NCI-H1930 (cell line): ENCODE results near the gene PTPRM.

Experiments used
- DNase-seq, 2 experiments: peaks; one replicate each; lab custom pipeline; 2025; lab: John Stamatoyannopoulos, UW

PTPRM gene

DNA sequence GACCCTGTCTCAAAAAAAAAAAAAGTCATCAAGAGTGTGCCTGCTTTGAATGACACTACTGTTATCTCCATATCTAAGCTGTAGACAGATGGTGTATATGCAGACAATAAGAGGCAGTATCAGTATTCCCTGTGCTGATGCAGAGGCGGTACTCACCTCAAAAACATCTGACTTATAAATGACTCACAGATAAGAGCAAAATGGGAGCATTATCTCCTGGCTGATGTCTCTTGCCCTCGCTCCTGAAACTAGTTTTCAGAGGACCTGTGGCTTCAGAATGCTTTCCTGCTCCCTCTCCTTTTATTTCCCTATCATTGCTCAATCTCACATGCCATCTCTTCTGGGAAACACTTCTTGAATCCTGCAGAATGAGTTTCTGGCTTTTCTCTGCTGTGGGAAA is 289.6 kb downstream of the PTPRM start:
- no peak for DNase-seq

DNA sequence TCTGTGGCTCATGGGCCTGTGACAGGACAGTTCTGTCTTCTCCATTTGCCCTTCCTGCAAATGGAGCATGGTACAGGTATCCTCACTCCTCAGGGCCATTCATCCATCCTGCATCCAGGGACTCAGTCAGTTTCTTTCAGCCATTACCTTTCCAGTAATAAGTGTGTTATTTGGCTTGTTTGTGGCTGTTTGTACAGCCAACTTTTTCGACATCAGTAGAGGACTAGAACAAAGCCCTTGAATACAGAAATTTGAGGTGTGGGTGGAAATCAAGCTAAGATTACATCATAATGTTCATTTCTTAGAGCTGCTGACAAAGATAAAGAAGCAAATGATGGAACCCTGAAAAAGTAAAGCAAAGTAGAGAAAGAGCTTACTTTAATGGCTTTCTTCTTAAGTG is 290.4 kb downstream of the PTPRM start:
- no peak for DNase-seq

DNA sequence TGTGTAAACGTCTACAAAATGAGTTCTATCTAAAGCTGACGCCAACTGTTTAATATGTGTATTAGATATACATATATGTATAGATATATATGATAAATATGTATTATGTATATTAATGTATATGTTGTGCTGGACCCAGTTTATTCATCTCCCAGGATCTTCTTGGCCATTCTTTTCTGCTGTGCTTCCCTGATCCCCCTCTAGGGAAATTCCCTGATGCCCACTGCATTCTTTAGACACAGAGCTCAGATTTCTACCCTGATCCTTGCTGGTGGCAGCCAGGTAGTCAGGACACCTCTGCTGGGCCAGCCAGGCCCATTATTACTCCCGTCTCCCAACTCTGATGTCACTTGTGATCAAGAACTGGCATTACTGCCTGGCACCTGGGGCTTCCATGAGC is 292.0 kb downstream of the PTPRM start:
- no peak for DNase-seq

DNA sequence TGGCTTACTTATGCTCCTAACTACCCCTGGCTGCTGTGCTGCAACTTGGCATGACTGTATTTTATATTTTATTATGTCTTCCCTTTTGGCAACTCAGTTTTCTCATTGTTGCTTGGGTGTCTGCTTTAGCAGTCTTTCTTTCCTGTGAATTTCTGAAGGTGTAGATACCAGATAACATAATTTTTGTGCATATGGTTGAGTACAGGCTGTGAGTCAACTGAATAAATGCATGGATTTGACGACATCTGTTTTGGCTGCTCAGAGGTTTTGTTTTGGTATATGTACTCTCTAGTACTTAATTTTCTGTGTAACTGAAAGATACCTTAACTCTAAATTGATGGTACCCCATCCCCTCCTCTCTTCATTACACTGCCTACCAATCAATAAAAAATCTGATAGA is 303.1 kb downstream of the PTPRM start:
- no peak for DNase-seq

DNA sequence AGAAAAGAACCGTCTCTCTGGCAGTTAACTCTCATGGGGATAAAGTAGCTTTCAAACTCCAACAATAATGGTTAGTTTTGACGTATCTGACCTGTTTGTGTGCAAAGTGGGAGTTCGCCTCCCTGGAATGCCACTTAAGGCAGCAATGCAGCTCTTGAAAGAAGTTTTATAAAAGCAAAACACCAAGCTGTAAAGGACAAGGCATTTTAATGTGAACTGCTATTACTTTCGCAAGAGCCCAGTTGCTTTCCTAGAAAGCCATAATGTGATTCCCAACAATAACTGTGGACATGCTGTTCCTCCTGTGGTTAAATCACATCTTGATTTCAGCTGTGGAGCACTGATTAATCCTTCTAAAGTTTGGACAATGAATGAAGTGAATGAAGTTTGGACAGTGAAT is 303.7 kb downstream of the PTPRM start:
- DNase-seq = no peak

DNA sequence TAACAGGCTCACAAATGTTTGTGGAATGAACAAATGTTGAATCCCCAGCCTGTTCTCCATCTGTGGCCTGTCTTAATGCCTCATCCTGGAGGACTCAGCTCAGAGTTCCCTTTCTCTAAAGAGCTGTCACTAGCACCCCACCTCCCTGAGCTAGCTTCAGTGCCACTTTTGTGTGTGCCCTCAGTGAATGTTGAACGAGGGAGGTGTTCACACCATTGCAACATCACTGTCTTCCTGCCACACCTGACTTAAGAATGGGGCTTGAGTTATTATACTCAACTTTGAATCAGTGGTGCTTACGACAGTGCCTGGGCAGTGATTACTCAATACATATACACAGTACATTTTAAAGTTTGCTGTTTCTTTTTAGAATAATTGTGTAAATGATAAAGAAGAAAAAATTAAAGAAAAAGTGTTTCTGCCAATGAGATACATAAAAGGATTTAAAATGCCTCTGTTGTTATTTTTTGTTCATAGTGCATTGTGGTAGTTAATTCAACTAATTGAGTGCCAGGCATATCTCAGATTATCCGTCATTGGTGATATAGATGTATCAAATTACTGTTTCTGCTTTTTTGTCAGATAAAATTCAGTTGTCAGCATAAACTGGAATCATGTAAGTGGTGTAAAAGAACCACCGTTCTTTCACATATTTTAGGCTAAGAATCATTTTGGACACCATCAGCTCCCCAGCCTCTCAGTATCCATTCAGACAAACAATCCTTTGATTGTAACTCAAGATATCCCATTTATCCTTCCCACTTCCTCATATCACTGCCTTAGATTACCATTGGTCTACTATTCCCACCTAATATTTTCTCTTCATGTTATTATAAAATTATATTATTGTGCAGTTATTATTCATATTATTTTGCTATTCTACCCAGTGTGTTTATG is 304.7 kb downstream of the PTPRM start:
- no peak for DNase-seq

DNA sequence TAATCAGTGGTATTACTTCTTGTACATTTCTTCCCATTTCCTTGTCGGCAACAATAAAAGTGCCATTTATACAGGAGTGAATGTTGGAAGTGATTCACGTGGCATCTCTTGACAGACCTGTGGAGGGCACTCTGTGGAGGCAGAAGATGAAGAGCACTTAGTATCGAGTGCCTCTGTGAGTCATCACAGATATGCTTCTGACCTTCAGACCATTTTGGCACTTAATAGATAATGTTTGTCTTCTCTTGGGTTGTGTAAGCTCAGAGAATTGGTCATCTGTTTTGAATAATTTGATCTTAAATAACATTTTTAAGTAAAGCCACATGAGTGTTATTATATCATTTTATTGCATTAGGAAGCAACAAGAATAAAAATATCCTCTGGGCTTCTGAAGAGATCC is 305.5 kb downstream of the PTPRM start:
- no peak for DNase-seq

DNA sequence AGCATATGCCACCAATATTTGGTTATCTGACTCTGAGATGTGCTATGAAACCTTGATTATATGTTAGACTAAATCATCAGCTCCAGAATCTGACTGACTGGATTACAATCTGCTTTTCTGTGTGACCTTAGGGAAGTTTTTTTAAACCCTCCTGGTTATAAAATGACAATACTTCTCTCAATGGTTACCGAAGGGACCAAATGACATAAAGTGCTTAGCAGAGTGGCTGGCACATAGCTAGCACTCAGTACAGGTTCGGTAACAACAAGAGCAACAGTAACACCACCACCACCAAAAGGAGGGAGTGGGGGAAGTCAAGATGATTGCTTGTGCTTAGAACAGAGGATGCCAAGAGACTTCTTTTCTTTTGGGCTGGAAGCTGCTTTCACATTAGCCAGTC is 306.2 kb downstream of the PTPRM start:
- no peak for DNase-seq

DNA sequence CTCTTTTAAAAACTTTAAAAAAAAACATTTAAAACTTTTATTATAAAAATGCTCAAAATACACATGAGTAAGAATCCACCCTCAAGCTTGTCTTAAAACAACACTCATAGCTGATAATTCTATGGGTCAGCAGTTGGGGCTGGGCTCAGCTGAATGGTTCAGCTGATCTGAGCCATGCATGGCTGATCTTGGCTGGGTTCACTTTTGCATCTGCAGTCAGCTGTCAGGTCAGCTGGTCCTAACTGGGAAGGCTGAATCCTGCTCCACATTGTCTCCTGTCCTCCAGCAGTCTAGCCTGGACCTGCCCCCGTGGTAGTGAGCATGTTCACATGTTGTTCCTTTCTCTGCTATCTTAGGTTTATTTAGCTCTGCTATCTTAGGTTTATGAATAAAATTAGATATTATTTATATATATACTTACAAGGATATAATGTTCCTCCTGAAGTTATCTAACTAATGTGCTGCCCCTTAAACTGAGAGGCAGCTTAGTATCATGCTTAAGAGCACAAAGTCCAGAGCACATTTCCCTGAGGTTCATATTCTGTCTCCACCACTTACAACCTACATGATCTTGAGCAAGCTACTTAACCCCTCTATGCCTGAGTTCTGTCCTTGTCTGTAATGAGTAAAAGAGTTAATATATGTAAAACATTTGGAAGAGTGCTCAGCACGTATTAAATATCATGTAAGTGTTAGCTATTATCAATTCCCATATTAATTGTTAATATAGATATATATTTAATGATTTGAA is 309.4 kb downstream of the PTPRM start:
- DNase-seq = no peak

DNA sequence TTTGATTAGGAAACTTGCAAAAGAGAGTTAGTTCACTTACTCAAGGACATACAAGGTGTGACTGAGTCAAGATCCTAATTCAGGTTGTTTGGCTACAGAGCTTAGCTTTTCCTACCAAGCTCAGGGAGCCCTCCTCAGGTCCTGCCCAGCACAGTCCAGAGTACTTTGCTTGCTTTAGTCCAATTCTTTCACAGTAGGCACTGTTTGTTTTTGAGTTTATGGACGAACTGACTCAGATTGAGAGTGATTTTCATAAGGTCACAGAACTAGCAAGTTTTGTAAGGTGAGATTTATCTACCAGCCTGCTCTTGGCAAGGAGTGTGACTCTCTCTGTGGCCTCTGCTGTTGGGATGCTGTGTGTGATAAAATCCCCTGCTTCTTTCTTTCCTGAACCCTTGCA is 310.5 kb downstream of the PTPRM start:
- DNase-seq = no peak

DNA sequence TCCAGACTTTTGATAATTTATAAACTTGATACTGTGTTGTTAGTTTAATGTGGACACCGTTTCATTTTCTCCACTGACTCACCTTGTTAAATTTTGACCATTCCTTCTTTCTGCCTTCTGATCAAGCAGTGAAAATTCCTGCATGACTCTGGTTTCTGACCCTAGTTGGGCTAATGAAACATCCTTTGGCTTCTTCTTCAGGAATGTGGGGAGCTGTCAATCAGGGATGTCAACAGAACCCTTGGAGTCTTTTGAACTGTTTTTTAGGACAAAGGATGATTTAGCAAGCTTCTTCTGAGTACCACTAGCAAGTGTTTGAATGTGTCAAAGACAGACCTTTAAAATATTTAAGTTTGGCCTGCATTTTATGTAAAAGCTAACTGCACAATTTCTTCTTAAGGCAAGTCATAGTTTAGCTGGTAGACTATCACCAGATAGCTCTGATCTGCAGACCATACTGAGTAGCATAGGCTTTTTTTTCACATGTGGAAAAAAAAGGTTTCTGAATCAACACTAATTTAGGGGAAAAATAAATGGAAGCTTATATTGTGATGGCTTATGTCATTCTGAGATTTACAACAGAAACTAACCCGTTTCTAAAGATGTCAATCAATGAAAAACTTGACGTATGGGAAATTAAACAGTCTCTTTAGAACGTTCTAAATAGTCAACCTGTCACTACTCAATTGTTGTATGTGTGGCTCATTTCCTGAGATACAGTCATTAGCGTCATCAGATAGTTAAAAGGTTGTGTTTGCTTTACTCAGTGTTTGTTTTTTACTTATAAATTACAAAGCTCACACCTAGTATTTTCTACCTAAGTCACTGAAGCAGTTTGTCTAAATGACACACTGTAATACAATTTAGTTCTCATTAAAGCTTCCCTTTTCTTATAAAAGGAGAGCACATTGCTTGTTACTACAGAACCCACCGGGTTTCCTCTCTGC is 311.4 kb downstream of the PTPRM start:
- no peak for DNase-seq

DNA sequence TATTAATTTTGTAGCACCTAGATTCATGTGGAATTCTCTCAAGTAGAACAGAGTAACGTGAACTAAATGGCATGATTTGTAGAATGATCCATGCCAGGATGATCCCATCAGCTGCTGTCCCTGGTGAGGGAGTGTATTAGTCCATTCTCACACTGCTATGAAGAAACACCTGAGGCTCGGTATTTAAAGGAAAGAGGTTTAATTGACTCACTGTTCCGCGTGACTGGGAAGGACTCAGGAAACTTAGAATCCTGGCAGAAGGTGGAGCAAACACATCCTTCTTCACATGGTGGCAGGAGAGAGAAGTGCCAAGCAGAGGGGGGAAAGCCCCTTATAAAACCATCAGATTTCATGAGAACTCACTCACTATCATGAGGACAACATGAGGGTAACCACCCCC is 312.6 kb downstream of the PTPRM start:
- no peak for DNase-seq

DNA sequence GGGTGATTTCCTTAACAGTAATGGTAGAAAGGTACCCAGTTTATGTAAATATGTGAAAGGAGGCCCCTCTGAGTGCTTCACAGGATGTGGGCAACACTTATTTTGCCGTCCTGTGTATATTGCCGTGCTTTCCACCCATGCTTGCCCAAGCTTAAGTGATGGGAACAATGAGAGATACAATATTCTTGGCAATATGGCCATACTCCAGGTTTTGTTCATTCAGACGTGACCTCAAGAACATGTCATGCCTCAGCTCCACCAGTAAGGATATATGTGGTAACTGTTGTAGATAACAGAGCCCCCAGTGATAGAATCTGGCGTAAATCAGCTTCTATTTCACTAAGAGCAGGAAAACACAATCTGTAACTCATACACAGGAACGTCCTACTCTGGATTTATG is 318.7 kb downstream of the PTPRM start:
- DNase-seq = no peak

DNA sequence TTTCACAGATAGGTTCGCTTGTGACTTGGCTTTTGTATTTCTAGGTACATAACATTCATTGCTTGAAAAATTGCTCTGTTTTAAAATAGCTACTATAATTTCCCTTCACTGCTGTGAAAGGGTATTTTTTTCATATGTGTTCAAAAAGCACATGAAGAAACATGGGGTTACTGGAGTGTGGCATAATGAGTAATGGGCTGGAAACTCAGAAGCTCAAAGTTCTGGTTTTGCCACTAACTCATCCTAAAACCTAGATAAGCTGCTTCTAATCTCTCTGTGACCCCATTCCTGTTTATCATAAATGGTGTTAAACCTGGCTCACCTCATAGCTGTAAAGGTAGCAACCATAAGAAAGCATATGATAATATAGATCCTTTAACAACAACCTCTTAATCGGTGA is 319.3 kb downstream of the PTPRM start:
- no peak for DNase-seq

DNA sequence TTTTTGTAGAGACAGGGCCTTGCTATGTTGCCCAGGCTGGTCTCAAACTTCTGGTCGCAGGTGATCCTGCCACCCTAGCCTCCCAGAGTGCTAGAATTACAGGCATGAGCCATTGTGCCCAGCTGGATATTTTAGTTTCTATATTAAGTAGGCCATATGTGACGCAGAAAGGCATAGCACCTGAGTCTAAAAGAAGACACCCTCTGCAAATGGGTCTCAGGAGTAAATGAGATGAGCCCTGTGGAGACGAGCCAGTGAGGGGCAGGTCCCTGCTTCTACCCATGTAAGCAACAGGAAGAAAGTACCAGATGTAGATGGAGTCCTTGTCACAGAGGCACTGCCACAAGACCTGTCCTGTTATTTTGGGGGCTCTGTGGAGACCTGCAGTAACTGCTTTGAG is 322.4 kb downstream of the PTPRM start:
- no peak for DNase-seq

DNA sequence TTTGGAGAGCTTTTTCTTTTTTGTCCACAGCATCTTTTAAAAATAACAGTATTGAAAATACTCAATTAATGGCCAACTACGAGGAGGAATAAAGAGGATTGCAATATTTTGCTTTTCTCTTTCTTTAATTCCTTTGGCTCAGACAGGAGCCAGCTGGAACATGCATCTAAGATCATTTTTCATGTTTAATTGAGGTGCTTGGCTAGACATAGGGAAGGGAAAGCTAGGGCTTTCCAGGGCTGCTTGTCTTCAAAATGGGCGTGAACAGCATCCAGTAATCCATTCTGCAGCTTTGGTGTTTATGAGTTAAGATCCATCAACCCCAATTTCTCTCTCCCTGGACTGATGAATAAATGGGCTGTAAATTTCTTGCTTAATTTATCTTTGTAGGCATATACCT is 323.0 kb downstream of the PTPRM start:
- DNase-seq = no peak

DNA sequence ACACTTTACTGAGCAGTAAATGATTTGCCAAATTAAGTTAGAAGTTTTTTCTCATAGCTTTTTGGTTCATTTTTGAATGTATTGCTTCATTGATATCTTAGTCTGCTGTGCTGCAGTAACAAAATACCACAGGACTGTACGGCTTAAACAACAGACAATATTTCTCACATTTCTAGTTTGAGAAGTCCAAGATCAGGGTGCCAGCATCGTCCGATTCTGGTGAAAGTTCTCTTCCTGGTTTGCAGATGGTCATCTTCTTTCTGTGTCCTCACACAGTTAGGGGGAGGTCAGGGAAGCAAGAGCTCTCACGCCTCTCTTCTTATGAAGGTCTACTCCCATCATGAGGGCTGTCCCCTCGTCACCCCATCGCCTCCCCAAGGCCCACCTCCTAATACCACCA is 325.4 kb downstream of the PTPRM start:
- no peak for DNase-seq

DNA sequence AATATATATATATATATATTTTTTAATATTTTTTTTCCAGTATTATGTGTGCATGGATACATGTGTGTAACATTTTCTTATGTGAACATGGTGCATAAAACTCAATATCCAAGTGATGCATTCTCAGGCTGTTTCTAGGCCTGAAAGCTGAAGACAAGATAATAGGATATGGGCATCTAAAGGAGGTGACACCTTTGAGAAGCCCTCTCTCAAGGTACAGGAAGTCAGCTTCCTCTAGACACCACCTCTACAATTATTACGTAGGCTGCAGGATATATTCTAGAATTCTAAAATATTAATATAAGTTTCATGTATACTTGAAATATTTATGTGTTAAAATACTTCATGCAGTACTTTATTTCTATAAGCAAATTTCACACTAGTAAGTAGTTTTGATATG is 327.5 kb downstream of the PTPRM start:
- DNase-seq = no peak

DNA sequence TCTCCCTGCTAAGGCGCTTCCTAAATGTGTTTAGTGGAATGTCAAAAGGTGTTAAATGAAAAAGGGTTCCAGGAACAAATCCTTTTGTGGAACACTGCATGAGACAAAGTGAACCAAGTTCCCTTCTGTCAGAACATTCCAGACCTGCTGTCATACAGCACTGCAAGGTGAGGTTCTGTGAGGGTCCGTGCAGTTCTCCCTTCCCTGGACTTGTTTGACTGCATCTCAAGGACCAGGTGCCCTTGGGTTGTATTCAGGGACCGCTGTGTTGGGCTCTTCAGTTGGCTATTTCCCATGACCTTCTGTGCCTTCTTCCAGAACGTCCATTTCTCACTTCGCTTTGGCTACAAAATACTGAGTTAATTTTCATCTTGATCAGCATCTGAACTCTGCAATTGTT is 328.2 kb downstream of the PTPRM start:
- DNase-seq = no peak

DNA sequence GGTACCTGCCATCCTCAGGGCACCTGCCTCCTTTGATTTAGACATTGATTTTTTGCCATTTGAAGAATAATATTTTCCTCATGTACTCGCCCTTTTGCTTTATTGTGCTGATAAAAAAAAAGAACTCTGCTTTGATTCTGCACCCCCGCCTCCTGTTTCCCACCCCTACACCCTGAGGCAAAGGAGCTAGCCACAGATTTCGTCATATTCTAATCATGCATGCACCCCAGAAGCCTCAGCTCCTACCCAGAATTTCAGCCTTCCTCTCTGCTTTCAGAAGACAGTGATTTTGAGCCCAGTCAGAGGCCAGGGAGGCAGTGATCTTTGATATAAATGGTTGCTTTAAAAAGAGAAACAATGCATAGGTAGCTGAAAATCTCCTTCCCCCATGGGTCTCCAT is 329.0 kb downstream of the PTPRM start:
- no peak for DNase-seq

DNA sequence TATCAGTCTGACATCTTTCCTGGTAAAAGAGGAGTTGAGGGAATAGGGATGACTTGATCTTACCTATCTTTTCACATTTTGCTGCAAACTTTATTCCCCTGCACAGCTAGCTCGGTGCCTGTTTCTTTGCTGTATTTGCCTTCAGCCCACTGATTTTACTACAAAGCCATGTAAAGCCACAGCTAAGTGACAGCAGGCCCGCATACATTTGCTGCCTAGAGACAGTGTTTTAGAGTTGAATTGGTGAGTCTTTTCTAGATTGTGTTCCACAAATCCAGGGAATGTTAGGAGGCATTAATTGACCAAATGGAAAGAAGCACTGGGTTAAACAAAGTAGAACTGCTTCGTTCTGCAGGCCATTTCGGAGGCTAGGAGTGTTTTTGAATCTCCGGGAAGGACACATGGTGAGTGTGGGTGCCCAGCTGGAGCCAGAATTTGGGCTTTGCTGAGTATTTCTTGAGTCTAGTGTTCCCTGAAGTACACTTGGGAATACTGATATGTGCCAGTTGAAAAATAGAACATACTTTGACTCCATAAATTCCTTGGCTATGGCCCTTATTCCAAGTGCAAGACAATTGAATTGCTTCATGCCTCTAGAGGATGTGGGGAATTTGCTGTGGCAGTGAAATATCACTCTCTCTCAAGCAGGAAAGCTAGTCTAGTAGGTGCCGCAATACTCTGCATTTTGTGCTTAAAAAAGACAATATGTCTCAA is 329.8 kb downstream of the PTPRM start:
- no peak for DNase-seq

DNA sequence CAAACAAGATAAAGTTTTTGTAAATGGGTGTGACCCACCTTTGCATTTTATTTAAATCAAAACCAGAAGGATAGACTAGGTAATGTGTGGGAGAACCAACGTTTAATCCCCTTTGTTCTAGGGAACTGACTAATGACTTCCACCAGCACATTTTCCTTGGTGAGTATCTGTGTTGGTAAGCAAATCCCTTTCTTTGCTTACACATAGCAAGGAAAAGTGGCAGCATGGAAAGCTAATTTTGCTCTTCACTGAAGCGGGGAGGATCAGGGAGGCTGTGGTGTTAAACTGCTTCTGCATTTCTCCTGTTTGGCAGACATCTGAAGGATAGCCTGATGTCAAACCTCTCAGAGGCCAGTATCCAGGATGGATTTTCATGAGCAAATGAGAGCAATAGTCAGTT is 331.1 kb downstream of the PTPRM start:
- no peak for DNase-seq
